H1 (cell line): ENCODE measurements around the gene UROS.

Experiments
- CEBPB ChIP-seq: IDR thresholded peaks from 2 replicates; pipeline ENCODE4 v1.6.1; 2012; ENCODE audit warnings: low read depth, low read length
- CTCF ChIP-seq, 3 experiments: IDR thresholded peaks; 1 replicate in 2 of 3; 2 replicates in 1 of 3; pipeline versions ENCODE4 v1.5.1 to v1.6.1; 2011; ENCODE audit warnings: low read length in 3 of 3, mild to moderate bottlenecking in 3 of 3, inconsistent platforms in 2 of 3, low read depth in 1 of 3, moderate library complexity in 1 of 3; ENCODE audit not compliant: insufficient read depth in 1 of 3; ENCODE audit errors: control extremely low read depth in 1 of 3
- EP300 ChIP-seq, 2 experiments: IDR thresholded peaks; 1 replicate in 1 of 2; 2 replicates in 1 of 2; pipeline ENCODE4 v1.6.1; 2011 to 2012; ENCODE audit warnings: low read depth in 2 of 2, low read length in 2 of 2, mild to moderate bottlenecking in 2 of 2, borderline replicate concordance in 1 of 2, inconsistent platforms in 1 of 2, moderate library complexity in 1 of 2
- FOSL1 ChIP-seq: IDR thresholded peaks from 2 replicates; pipeline ENCODE4 v1.6.1; 2011; ENCODE audit warnings: mild to moderate bottlenecking, low read depth, low read length, moderate library complexity; ENCODE audit not compliant: insufficient read depth
- KDM5A ChIP-seq: fragments of 200-600 bp; IDR thresholded peaks from 2 replicates; pipeline ENCODE4 v1.7.1; 2012; ENCODE audit warnings: mild to moderate bottlenecking, low read length, inconsistent platforms, mixed read lengths
- MAX ChIP-seq: IDR thresholded peaks from 2 replicates; pipeline ENCODE4 v1.6.1; 2012; ENCODE audit warnings: inconsistent platforms
- POLR2A ChIP-seq, 2 experiments: IDR thresholded peaks; 1 replicate in 1 of 2; 2 replicates in 1 of 2; pipeline ENCODE4 v1.6.1; 2011; ENCODE audit warnings: low read depth in 2 of 2, low read length in 2 of 2, mild to moderate bottlenecking in 2 of 2; ENCODE audit errors: control extremely low read depth in 1 of 2
- RAD21 ChIP-seq, 2 experiments: IDR thresholded peaks in 1 of 2; conservative IDR thresholded peaks in 1 of 2; 2 replicates each; pipeline ENCODE4 v1.6.1; 2011; ENCODE audit warnings: low read depth in 2 of 2, low read length in 2 of 2, improper control_type of control experiment in 1 of 2, inconsistent platforms in 1 of 2, mild to moderate bottlenecking in 1 of 2, moderate library complexity in 1 of 2

- TF ChIP-seq POLR2A (IDR thresholded peaks at IDR 0.05; ENCODE audit: control extremely low read depth in 1 of 2, low read depth in 2 of 2, low read length in 2 of 2) (no peak), CTCF (IDR thresholded peaks at IDR 0.05; ENCODE audit: control extremely low read depth in 1 of 3, insufficient read depth in 1 of 3, low read depth in 1 of 3, low read length in 3 of 3) (no peak), KDM5A (no peak), FOSL1 (no peak), MAX (no peak), EP300 (IDR thresholded peaks at IDR 0.05; ENCODE audit: borderline replicate concordance in 1 of 2, low read depth in 2 of 2, low read length in 2 of 2) (no peak), RAD21 (IDR thresholded peaks at IDR 0.05 in 1 of 2, conservative IDR thresholded peaks at IDR 0.05 in 1 of 2; ENCODE audit: low read depth in 2 of 2, low read length in 2 of 2) (no peak), CEBPB (no peak)
Observed at GRCh38 chr10:125850766-125851731, 28.0 kb upstream of the UROS start.
